Neural cell (in vitro differentiated cells): ENCODE data around the gene BTRC. TPM values are rescaled to one million over a fixed set of nuclear protein-coding genes. Genes with fewer than 3 reads are reported as not detected.

ENCODE experiments used
- H2AFZ ChIP-seq: fragments of 200-600, 300-800 bp; sonication (generic), shearing (Covaris generic); 2 replicates; pipeline ENCODE4 v1.6.0; 2014; ENCODE audit warnings: low read depth, mild to moderate bottlenecking, antibody characterized with exemption, low read length, moderate library complexity
- H3F3A ChIP-seq: fragments of 200-600 bp; shearing (Covaris generic); 2 replicates; pipeline ENCODE4 v1.6.1; 2016; ENCODE audit warnings: mild to moderate bottlenecking, moderate library complexity, mixed read lengths, antibody characterized with exemption, low read length; ENCODE audit not compliant: insufficient read depth, poor library complexity, severe bottlenecking
- H3K27ac ChIP-seq: fragments of 200-600, 300-800 bp; sonication (generic), shearing (Covaris generic); 2 replicates; pipeline ENCODE4 v1.5.1; 2014; ENCODE audit warnings: mild to moderate bottlenecking, low read length, moderate library complexity
- H3K27me3 ChIP-seq: fragments of 300-800, 200-600 bp; sonication (generic), shearing (Covaris generic); 2 replicates; pipeline ENCODE4 v1.6.0; 2014; ENCODE audit warnings: mild to moderate bottlenecking, low read depth, low read length, moderate library complexity; ENCODE audit not compliant: insufficient read depth
- H3K36me3 ChIP-seq: fragments of 300-800, 200-600 bp; sonication (generic), shearing (Covaris generic); 2 replicates; pipeline ENCODE4 v1.5.1; 2014; ENCODE audit warnings: mild to moderate bottlenecking, antibody characterized with exemption, low read length, moderate library complexity; ENCODE audit not compliant: insufficient read depth
- H3K4me2 ChIP-seq: fragments of 300-800, 200-600 bp; sonication (generic), shearing (Covaris generic); 2 replicates; pipeline ENCODE4 v1.6.0; 2014; ENCODE audit warnings: mild to moderate bottlenecking, low read length
- H3K4me3 ChIP-seq: fragments of 300-800, 200-600 bp; sonication (generic), shearing (Covaris generic); 2 replicates; pipeline ENCODE4 v1.5.1; 2014; ENCODE audit warnings: mild to moderate bottlenecking, low read length, moderate library complexity
- H3K79me2 ChIP-seq: fragments of 200-600 bp; shearing (Covaris generic); replicated peaks from 2 replicates; pipeline ENCODE4 v1.6.0; 2014; ENCODE audit warnings: mild to moderate bottlenecking, low read length, moderate library complexity; ENCODE audit not compliant: insufficient read depth
- H3K9ac ChIP-seq: fragments of 300-800, 200-600 bp; sonication (generic), shearing (Covaris generic); 2 replicates; pipeline ENCODE4 v1.6.1; 2016; ENCODE audit warnings: mild to moderate bottlenecking, low read length, mixed read lengths
- H3K9me2 ChIP-seq: fragments of 200-600 bp; shearing (Covaris generic); 2 replicates; pipeline ENCODE4 v1.6.1; 2016; ENCODE audit warnings: mild to moderate bottlenecking, low read length, mixed read lengths; ENCODE audit not compliant: insufficient read depth
- H3K9me3 ChIP-seq: fragments of 200-600, 300-800 bp; sonication (generic), shearing (Covaris generic); 2 replicates; pipeline ENCODE4 v1.6.1; 2016; ENCODE audit warnings: mild to moderate bottlenecking, mixed run types, low read length, moderate library complexity, mixed read lengths
- H4K20me1 ChIP-seq: fragments of 200-600 bp; shearing (Covaris generic); 2 replicates; pipeline ENCODE4 v1.6.1; 2016; ENCODE audit warnings: mild to moderate bottlenecking, mixed run types; ENCODE audit not compliant: insufficient read depth
- CTCF ChIP-seq: fragments of 450-650 bp; IDR thresholded peaks from 2 replicates; pipeline ENCODE4 v1.5.1; 2014; ENCODE audit warnings: antibody characterized with exemption, mild to moderate bottlenecking, moderate library complexity; ENCODE audit not compliant: poor library complexity, severe bottlenecking
- EP300 ChIP-seq: fragments of 450-650 bp; conservative IDR thresholded peaks from 2 replicates; pipeline ENCODE4 v1.6.1; 2014; ENCODE audit warnings: antibody characterized with exemption, mild to moderate bottlenecking, moderate library complexity; ENCODE audit not compliant: poor library complexity, severe bottlenecking
- EZH2 ChIP-seq: fragments of 200-600, 300-800 bp; shearing (Covaris generic), sonication (generic); IDR thresholded peaks from 2 replicates; pipeline ENCODE4 v1.6.1; 2014; ENCODE audit warnings: antibody characterized with exemption, low read length, borderline replicate concordance, mild to moderate bottlenecking; ENCODE audit not compliant: insufficient read depth, poor library complexity, severe bottlenecking
- MXI1 ChIP-seq: fragments of 450-650 bp; conservative IDR thresholded peaks from 2 replicates; pipeline ENCODE4 v1.6.1; 2014; ENCODE audit warnings: antibody characterized with exemption, mild to moderate bottlenecking; ENCODE audit not compliant: poor library complexity, severe bottlenecking
- POLR2AphosphoS5 ChIP-seq: IDR thresholded peaks from 2 replicates; pipeline ENCODE4 v1.6.1; 2012
- RAD21 ChIP-seq: fragments of 450-650 bp; conservative IDR thresholded peaks from 2 replicates; pipeline ENCODE4 v1.6.1; 2014; ENCODE audit warnings: antibody characterized with exemption, mild to moderate bottlenecking, moderate library complexity
- REST ChIP-seq: IDR thresholded peaks from 2 replicates; pipeline ENCODE4 v1.6.1; 2012; ENCODE audit warnings: borderline replicate concordance
- SMC3 ChIP-seq: fragments of 450-650 bp; conservative IDR thresholded peaks from 2 replicates; pipeline ENCODE4 v1.6.1; 2014; ENCODE audit warnings: antibody characterized with exemption, mild to moderate bottlenecking, moderate library complexity; ENCODE audit not compliant: poor library complexity
- TAF1 ChIP-seq: IDR thresholded peaks from 2 replicates; pipeline ENCODE4 v1.6.1; 2012; ENCODE audit warnings: low read depth
- polyA plus RNA-seq: library from polyadenylated mRNA; depleted of rRNA; stranded (reverse); fragments of >200 nt; gene quantifications from 2 replicates; pipeline ENCODE4 v1.2.3, GENCODE V29; 2014

Gene BTRC
- polyA plus RNA-seq, 1 donor from 2014 or later: 32.6 TPM

GRCh38 chr10:101466016-101466912 lies 112.3 kb downstream of the BTRC start:
- Histone ChIP-seq H2AFZ (no peak overlapping the region), H3K9me2 (no peaks in the 10 kb centered on the region), H3K4me2 (peak overlapping the region; percentile 18), H3F3A (peaks cover 5% of the 10 kb centered on the region), H3K9me3 (no peaks in the 10 kb centered on the region), H4K20me1 (no peaks in the 10 kb centered on the region), H3K4me3 (peak overlapping the region; percentile 34), H3K36me3 (no peaks in the 10 kb centered on the region), H3K9ac (no peak overlapping the region), H3K27me3 (no peaks in the 10 kb centered on the region), H3K27ac (peak overlapping the region; percentile 44), H3K79me2 (no peaks in the 10 kb centered on the region)
- peak; percentile 62 for TF ChIP-seq POLR2AphosphoS5
- no peak for TF ChIP-seq EZH2
- peak; percentile 64 for TF ChIP-seq EP300

- Histone ChIP-seq H3K27me3 (no peaks in the 10 kb centered on the region), H3K9me2 (no peaks in the 10 kb centered on the region), H3K27ac (peak overlapping the region; percentile 44), H3K4me2 (peak overlapping the region; percentile 11), H3K9me3 (no peaks in the 10 kb centered on the region), H3K4me3 (peak overlapping the region; percentile 34), H2AFZ (no peak overlapping the region), H3K9ac (no peak overlapping the region), H4K20me1 (no peaks in the 10 kb centered on the region), H3F3A (peaks cover 5% of the 10 kb centered on the region), H3K36me3 (no peaks in the 10 kb centered on the region), H3K79me2 (no peaks in the 10 kb centered on the region)
- TF ChIP-seq REST (no peak), TAF1 (no peak), SMC3 (peak; percentile 84), MXI1 (no peak), RAD21 (peak; percentile 81), EP300 (peak; percentile 14), CTCF (peak; percentile 90)
Measured at GRCh38 chr10:101467286-101467770, 113.4 kb downstream of the BTRC start.
